Measurements from ENCODE around the gene UBXN10.

DNA sequence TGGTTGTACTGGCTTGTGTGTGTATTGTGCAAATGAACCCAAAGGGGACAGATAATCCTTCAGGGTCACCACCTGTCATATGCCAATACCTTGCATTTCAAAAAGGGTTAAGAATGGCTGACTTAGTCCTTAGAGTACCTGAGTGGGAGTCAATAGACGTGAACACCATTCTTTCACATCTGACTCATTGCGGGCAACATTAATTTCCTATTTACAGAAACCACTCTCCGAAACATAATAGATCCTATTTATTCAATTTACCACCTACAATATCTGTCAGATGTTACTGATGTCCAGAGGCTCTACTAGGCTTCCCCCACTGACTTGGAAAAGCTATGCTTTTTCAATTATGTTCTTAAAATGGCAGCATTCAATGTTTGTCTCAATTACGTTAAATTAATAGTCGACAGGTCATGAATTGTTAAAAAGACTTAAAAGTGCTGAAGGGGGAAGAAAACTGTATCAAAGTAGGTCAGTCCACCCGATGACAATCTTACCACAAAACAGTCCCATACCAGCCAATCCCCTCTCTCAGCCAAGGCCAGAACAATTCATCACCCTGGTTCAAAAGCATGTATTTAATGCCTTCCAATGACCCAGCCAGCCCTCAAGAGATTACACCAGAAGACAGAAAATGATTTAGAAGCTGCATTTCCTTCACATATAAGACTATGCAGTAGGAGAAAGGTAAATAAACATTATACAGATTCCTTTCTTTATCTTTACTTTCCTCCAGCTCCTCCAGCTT, 49.1 kb downstream of the UBXN10 start:
- TF ChIP-seq, protein P1, sequence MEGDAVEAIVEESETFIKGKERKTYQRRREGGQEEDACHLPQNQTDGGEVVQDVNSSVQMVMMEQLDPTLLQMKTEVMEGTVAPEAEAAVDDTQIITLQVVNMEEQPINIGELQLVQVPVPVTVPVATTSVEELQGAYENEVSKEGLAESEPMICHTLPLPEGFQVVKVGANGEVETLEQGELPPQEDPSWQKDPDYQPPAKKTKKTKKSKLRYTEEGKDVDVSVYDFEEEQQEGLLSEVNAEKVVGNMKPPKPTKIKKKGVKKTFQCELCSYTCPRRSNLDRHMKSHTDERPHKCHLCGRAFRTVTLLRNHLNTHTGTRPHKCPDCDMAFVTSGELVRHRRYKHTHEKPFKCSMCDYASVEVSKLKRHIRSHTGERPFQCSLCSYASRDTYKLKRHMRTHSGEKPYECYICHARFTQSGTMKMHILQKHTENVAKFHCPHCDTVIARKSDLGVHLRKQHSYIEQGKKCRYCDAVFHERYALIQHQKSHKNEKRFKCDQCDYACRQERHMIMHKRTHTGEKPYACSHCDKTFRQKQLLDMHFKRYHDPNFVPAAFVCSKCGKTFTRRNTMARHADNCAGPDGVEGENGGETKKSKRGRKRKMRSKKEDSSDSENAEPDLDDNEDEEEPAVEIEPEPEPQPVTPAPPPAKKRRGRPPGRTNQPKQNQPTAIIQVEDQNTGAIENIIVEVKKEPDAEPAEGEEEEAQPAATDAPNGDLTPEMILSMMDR (optimal IDR thresholded peaks at IDR 0.05 in 1 of 3, IDR thresholded peaks at IDR 0.05 in 1 of 3, conservative IDR thresholded peaks at IDR 0.05 in 1 of 3; ENCODE audit: extremely low read depth in 1 of 3, insufficient read depth in 2 of 3, low read length in 3 of 3): no peak
- TF ChIP-seq EZH2 (IDR thresholded peaks at IDR 0.05; ENCODE audit: low read length): no peak
